Keratinocyte (primary cell): ENCODE measurements around the gene MAPK4. TPM values are rescaled to one million over a fixed set of nuclear protein-coding genes. Genes with fewer than 3 reads are reported as not detected.

Experiments
- DNase-seq: peaks from one replicate; pipeline ENCODE4 v3.0.0-alpha.2; 2011; ENCODE audit warnings: low read depth, missing footprints, low spot score
- FAIRE-seq: peaks from 2 replicates; lab custom pipeline; 2011; peaks lifted over from hg19 to GRCh38; lab: Jason Lieb, UNC
- H2AFZ ChIP-seq: 2 replicates; pipeline ENCODE4 v1.6.0; 2012; ENCODE audit warnings: low read length, control low read depth, inconsistent platforms; ENCODE audit not compliant: control insufficient read depth
- H3K27ac ChIP-seq: 2 replicates; pipeline ENCODE4 v1.5.1; 2011; ENCODE audit warnings: low read length; ENCODE audit not compliant: control insufficient read depth, insufficient read depth
- H3K27me3 ChIP-seq: 3 replicates; pipeline ENCODE4 v1.6.0; 2011; ENCODE audit warnings: low read length; ENCODE audit not compliant: control insufficient read depth, insufficient read depth; ENCODE audit errors: extremely low read depth
- H3K36me3 ChIP-seq, 2 experiments: 2 replicates in 1 of 2; 3 replicates in 1 of 2; pipeline ENCODE4 v1.5.1; 2011; ENCODE audit warnings: low read length in 2 of 2, mild to moderate bottlenecking in 1 of 2; ENCODE audit not compliant: control insufficient read depth in 2 of 2, insufficient read depth in 2 of 2; ENCODE audit errors: extremely low read depth in 1 of 2
- H3K4me1 ChIP-seq: 3 replicates; pipeline ENCODE4 v1.5.1; 2011; ENCODE audit warnings: low read length; ENCODE audit not compliant: control insufficient read depth, insufficient read depth; ENCODE audit errors: extremely low read depth
- H3K4me2 ChIP-seq: 3 replicates; pipeline ENCODE4 v1.6.0; 2011; ENCODE audit warnings: low read depth, low read length; ENCODE audit not compliant: control insufficient read depth, insufficient read depth; ENCODE audit errors: extremely low read depth
- H3K4me3 ChIP-seq, 3 experiments: fragments of 200-600 bp in 1 of 3; sonication (generic) in 1 of 3; 2 replicates in 2 of 3; 3 replicates in 1 of 3; pipeline ENCODE4 v1.5.1; 2011 to 2016; ENCODE audit warnings: low read length in 3 of 3, mild to moderate bottlenecking in 3 of 3, control low read depth in 2 of 3, inconsistent platforms in 1 of 3, low read depth in 1 of 3, mixed read lengths in 1 of 3, mixed run types in 1 of 3, moderate library complexity in 1 of 3; ENCODE audit not compliant: control insufficient read depth in 2 of 3, insufficient read depth in 2 of 3; ENCODE audit errors: extremely low read depth in 1 of 3
- H3K79me2 ChIP-seq: 2 replicates; pipeline ENCODE4 v1.6.0; 2012; ENCODE audit warnings: low read length; ENCODE audit not compliant: control insufficient read depth, insufficient read depth
- H3K9ac ChIP-seq: 3 replicates; pipeline ENCODE4 v1.6.0; 2011; ENCODE audit warnings: low read length; ENCODE audit not compliant: control insufficient read depth, insufficient read depth; ENCODE audit errors: extremely low read depth
- H3K9me1 ChIP-seq: 3 replicates; pipeline ENCODE4 v1.6.0; 2011; ENCODE audit warnings: low read length; ENCODE audit not compliant: control insufficient read depth, insufficient read depth; ENCODE audit errors: extremely low read depth
- H3K9me3 ChIP-seq: 2 replicates; pipeline ENCODE4 v1.5.1; 2012; ENCODE audit warnings: low read depth, low read length; ENCODE audit not compliant: control insufficient read depth
- H4K20me1 ChIP-seq: 3 replicates; pipeline ENCODE4 v1.6.0; 2011; ENCODE audit warnings: low read length; ENCODE audit not compliant: control insufficient read depth, insufficient read depth; ENCODE audit errors: extremely low read depth
- CTCF ChIP-seq, 3 experiments: IDR thresholded peaks in 1 of 3; conservative IDR thresholded peaks in 1 of 3; optimal IDR thresholded peaks in 1 of 3; 2 replicates in 2 of 3; 3 replicates in 1 of 3; pipeline versions ENCODE3 to v1.5.1; 2011; ENCODE audit warnings: low read length in 3 of 3, mild to moderate bottlenecking in 3 of 3, moderate library complexity in 2 of 3, control low read depth in 1 of 3, inconsistent platforms in 1 of 3; ENCODE audit not compliant: insufficient read depth in 2 of 3; ENCODE audit errors: extremely low read depth in 1 of 3
- EZH2 ChIP-seq: IDR thresholded peaks from one replicate; pipeline ENCODE4 v1.6.1; 2012; ENCODE audit warnings: inconsistent platforms, mild to moderate bottlenecking, low read length, moderate library complexity
- dilution Hi-C: fragments of 300-500 bp; cut with MboI; formaldehyde crosslinking; loops from one replicate; pipeline ENCODE4 v1.7.0; 2020; ENCODE audit warnings: low sequenced_read_pairs; ENCODE audit not compliant: extremely low pct_ligation_motif_present
- polyA plus RNA-seq, 5 experiments: library from polyadenylated mRNA; depleted of rRNA in 3 of 5; stranded (reverse) in 3 of 5; stranded (forward) in 1 of 5; unstranded in 1 of 5; fragments of >200 nt; gene quantifications; 1 replicate in 1 of 5; 2 replicates in 3 of 5; 3 replicates in 1 of 5; pipeline versions ENCODE4 v1.2.1 to v1.2.3, GENCODE V29; 2011 to 2012; ENCODE audit warnings: missing spikeins in 2 of 5, low read depth in 1 of 5, low replicate concordance in 1 of 5

The MAPK4 gene
- polyA plus RNA-seq, 1 donor (not counting 4 experiments of a cell fraction or from before 2014, with no cell fraction given): not detected

- Histone ChIP-seq H3K27me3 (peaks cover 3% of the 10 kb centered on the region), H3K79me2 (no peaks in the 10 kb centered on the region), H3K36me3 (no peaks in the 10 kb centered on the region), H3K27ac (no peak overlapping the region), H3K9me1 (no peaks in the 10 kb centered on the region), H3K4me1 (no peaks in the 10 kb centered on the region), H4K20me1 (no peaks in the 10 kb centered on the region), H3K4me2 (no peak overlapping the region), H3K4me3 (no peak overlapping the region), H3K9me3 (no peaks in the 10 kb centered on the region), H2AFZ (no peak overlapping the region), H3K9ac (no peak overlapping the region)
- dilution Hi-C loops: no loop called here
- TF ChIP-seq EZH2: no peak
- TF ChIP-seq CTCF (optimal IDR thresholded peaks at IDR 0.05 in 1 of 3, IDR thresholded peaks at IDR 0.05 in 1 of 3, conservative IDR thresholded peaks at IDR 0.05 in 1 of 3; ENCODE audit: extremely low read depth in 1 of 3, insufficient read depth in 2 of 3, low read length in 3 of 3): no peak
- DNase-seq (no peak), FAIRE-seq (no peak)
These were observed 62.4 kb downstream of the MAPK4 start for GRCh38 chr18:50622320-50622719.

- Histone ChIP-seq H3K9ac (no peak overlapping the region), H3K79me2 (no peaks in the 10 kb centered on the region), H3K27ac (no peak overlapping the region), H2AFZ (no peak overlapping the region), H3K4me2 (no peak overlapping the region), H3K36me3 (no peaks in the 10 kb centered on the region), H3K4me1 (no peaks in the 10 kb centered on the region), H4K20me1 (no peaks in the 10 kb centered on the region), H3K27me3 (peaks cover 3% of the 10 kb centered on the region), H3K9me1 (no peaks in the 10 kb centered on the region), H3K9me3 (no peaks in the 10 kb centered on the region), H3K4me3 (no peak overlapping the region)
- TF ChIP-seq EZH2 (no peak), CTCF (optimal IDR thresholded peaks at IDR 0.05 in 1 of 3, IDR thresholded peaks at IDR 0.05 in 1 of 3, conservative IDR thresholded peaks at IDR 0.05 in 1 of 3; ENCODE audit: extremely low read depth in 1 of 3, insufficient read depth in 2 of 3, low read length in 3 of 3) (no peak)
- FAIRE-seq (no peak), DNase-seq (no peak)
- dilution Hi-C loops: no loop called here
These were observed 63.0 kb downstream of the MAPK4 start for GRCh38 chr18:50622865-50623393.
